Liver (tissue), 9 donors: Measurements from ENCODE around the gene SRPX2. TPM values are rescaled to one million over a fixed set of nuclear protein-coding genes. Genes with fewer than 3 reads are reported as not detected.

Source experiments
- DNase-seq: peaks from one replicate; pipeline ENCODE4 v3.0.0-alpha.2; 2017; ENCODE audit warnings: low spot score
- H3K27ac ChIP-seq, 2 donors: one replicate each; pipeline ENCODE4 v1.7.0; 2013; ENCODE audit warnings: inconsistent platforms in 2 of 2, low read length in 2 of 2, control low read depth in 1 of 2, low read depth in 1 of 2, mild to moderate bottlenecking in 1 of 2
- H3K27me3 ChIP-seq, 4 donors: one replicate each; pipeline versions ENCODE4 v1.6.1 to v1.7.0; 2013; ENCODE audit warnings: low read length in 3 of 4, inconsistent platforms in 1 of 4, mild to moderate bottlenecking in 1 of 4, moderate library complexity in 1 of 4; ENCODE audit not compliant: control insufficient read depth in 4 of 4, insufficient read depth in 4 of 4
- H3K36me3 ChIP-seq, 4 donors: one replicate each; pipeline versions ENCODE4 v1.6.1 to v1.7.0; 2013; ENCODE audit warnings: low read length in 3 of 4, mild to moderate bottlenecking in 3 of 4, low read depth in 1 of 4, moderate library complexity in 1 of 4; ENCODE audit not compliant: control insufficient read depth in 4 of 4, insufficient read depth in 3 of 4
- H3K4me1 ChIP-seq, 4 donors: one replicate each; pipeline versions ENCODE4 v1.6.1 to v1.7.0; 2013; ENCODE audit warnings: low read length in 3 of 4, mild to moderate bottlenecking in 3 of 4, moderate library complexity in 1 of 4; ENCODE audit not compliant: control insufficient read depth in 4 of 4, insufficient read depth in 4 of 4
- H3K4me3 ChIP-seq, 3 donors: one replicate each; pipeline versions ENCODE4 v1.6.1 to v1.7.0; 2013; ENCODE audit warnings: low read length in 3 of 3, control low read depth in 1 of 3, low read depth in 1 of 3, mild to moderate bottlenecking in 1 of 3
- H3K9ac ChIP-seq, 2 donors: one replicate each; pipeline ENCODE4 v1.7.0; 2013; ENCODE audit warnings: low read length in 2 of 2, mild to moderate bottlenecking in 2 of 2, moderate library complexity in 2 of 2, control low read depth in 1 of 2, low read depth in 1 of 2
- H3K9me3 ChIP-seq, 4 donors: one replicate each; pipeline versions ENCODE4 v1.6.1 to v1.7.0; 2013; ENCODE audit warnings: low read length in 3 of 4; ENCODE audit not compliant: control insufficient read depth in 4 of 4
- ATF3 ChIP-seq: IDR thresholded peaks from 2 replicates; pipeline ENCODE4 v1.6.1; 2016; ENCODE audit warnings: antibody characterized with exemption
- CTCF ChIP-seq: fragments of 150-350 bp; IDR thresholded peaks from 2 replicates; pipeline ENCODE4 v1.5.1; 2017; ENCODE audit warnings: improper control_type of control experiment, low read depth, low read length; ENCODE audit not compliant: missing input control
- EGR1 ChIP-seq, 2 donors: IDR thresholded peaks; 2 replicates each; pipeline ENCODE4 v1.6.1; 2016 to 2018; ENCODE audit warnings: antibody characterized with exemption in 2 of 2, low read depth in 2 of 2
- FOXA1 ChIP-seq: IDR thresholded peaks from 2 replicates; pipeline ENCODE4 v1.6.1; 2016; ENCODE audit warnings: antibody characterized with exemption
- FOXA2 ChIP-seq: IDR thresholded peaks from 2 replicates; pipeline ENCODE4 v1.6.1; 2016; ENCODE audit warnings: antibody characterized with exemption
- GABPA ChIP-seq, 2 donors: IDR thresholded peaks in 1 of 2; conservative IDR thresholded peaks in 1 of 2; 2 replicates each; pipeline ENCODE4 v1.6.1; 2016; ENCODE audit warnings: antibody characterized with exemption in 2 of 2, mild to moderate bottlenecking in 1 of 2, moderate library complexity in 1 of 2
- HNF4A ChIP-seq, 2 donors: conservative IDR thresholded peaks; 2 replicates each; pipeline ENCODE4 v1.6.1; 2016; ENCODE audit warnings: antibody characterized with exemption in 2 of 2, mild to moderate bottlenecking in 2 of 2
- HNF4G ChIP-seq: IDR thresholded peaks from 2 replicates; pipeline ENCODE4 v1.6.1; 2016; ENCODE audit warnings: antibody characterized with exemption
- JUND ChIP-seq, 2 donors: IDR thresholded peaks; 2 replicates each; pipeline ENCODE4 v1.6.1; 2016; ENCODE audit warnings: antibody characterized with exemption in 2 of 2
- MAX ChIP-seq: IDR thresholded peaks from 2 replicates; pipeline ENCODE4 v1.6.1; 2016; ENCODE audit warnings: antibody characterized with exemption
- NR2F2 ChIP-seq: IDR thresholded peaks from 2 replicates; pipeline ENCODE4 v1.6.1; 2016; ENCODE audit warnings: antibody characterized with exemption
- RAD21 ChIP-seq, 2 donors: IDR thresholded peaks; 2 replicates each; pipeline ENCODE4 v1.6.1; 2016; ENCODE audit warnings: antibody characterized with exemption in 2 of 2, mild to moderate bottlenecking in 2 of 2
- REST ChIP-seq: IDR thresholded peaks from 2 replicates; pipeline ENCODE4 v1.6.1; 2016; ENCODE audit warnings: antibody characterized with exemption, mild to moderate bottlenecking
- RXRA ChIP-seq, 2 donors: IDR thresholded peaks; 2 replicates each; pipeline ENCODE4 v1.6.1; 2017 to 2018; ENCODE audit warnings: antibody characterized with exemption in 2 of 2, mild to moderate bottlenecking in 1 of 2
- SP1 ChIP-seq: IDR thresholded peaks from 2 replicates; pipeline ENCODE4 v1.6.1; 2018; ENCODE audit warnings: antibody characterized with exemption, mild to moderate bottlenecking
- TAF1 ChIP-seq: conservative IDR thresholded peaks from 2 replicates; pipeline ENCODE4 v1.6.1; 2016; ENCODE audit warnings: antibody characterized with exemption, mild to moderate bottlenecking
- YY1 ChIP-seq: IDR thresholded peaks from 2 replicates; pipeline ENCODE4 v1.6.1; 2016; ENCODE audit warnings: antibody characterized with exemption, mild to moderate bottlenecking
- ZBTB33 ChIP-seq: IDR thresholded peaks from 2 replicates; pipeline ENCODE4 v1.6.1; 2016; ENCODE audit warnings: antibody characterized with exemption
- WGBS: extraction: QIAGEN DNeasy Blood & Tissue Kit; methylation state at CpG from one replicate; pipeline ENCODE4 v1.1.7; 2013; 5-methylcytosine and 5-hydroxymethylcytosine counted together
- polyA plus RNA-seq, 2 donors: library from polyadenylated mRNA; stranded (reverse) in 1 of 2; unstranded in 1 of 2; fragments of 200-250 nt in 1 of 2; fragments of >200 nt in 1 of 2; fragmentation: Nextera tagmentation in 1 of 2; extraction: Ambion mirVana in 1 of 2; gene quantifications; one replicate each; pipeline versions ENCODE4 v1.2.1 to v1.2.3, GENCODE V29; 2013 to 2015
- total RNA-seq, 2 donors: library from RNA; depleted of rRNA; stranded (reverse); fragments of >200 nt; gene quantifications; one replicate each; pipeline ENCODE4 v1.2.3, GENCODE V29; 2014
- donor health status: healthy.
- donor health status: healthy.
- donor health status: healthy.
- donor health status: healthy.
- donor health status: healthy.

The SRPX2 gene
- total and polyA plus RNA-seq, 4 donors = 0.47 to 7.8 (median 4.7) TPM

GRCh38 chrX:100625985-100626491 lies 18.0 kb upstream of the SRPX2 start:
- no peak overlapping the region for H3K4me3 ChIP-seq
- H3K9ac ChIP-seq = no peak overlapping the region
- H3K36me3 ChIP-seq = peaks cover 0 to 2% (median 0%) of the 10 kb centered on the region in 4 donors
- H3K9me3 ChIP-seq = no peaks in the 10 kb centered on the region
- no peaks in the 10 kb centered on the region for H3K27me3 ChIP-seq
- TF ChIP-seq FOXA2 (no peak), CTCF (no peak), EGR1 (IDR thresholded peaks at IDR 0.05; ENCODE audit: low read depth in 2 of 2) (no peak), RAD21 (IDR thresholded peaks at IDR 0.05) (no peak), FOXA1 (no peak), SP1 (no peak), ATF3 (no peak), JUND (IDR thresholded peaks at IDR 0.05) (no peak), MAX (no peak), TAF1 (no peak), RXRA (IDR thresholded peaks at IDR 0.05) (no peak), HNF4A (conservative IDR thresholded peaks at IDR 0.05) (no peak), YY1 (no peak), HNF4G (no peak)
- DNase-seq = no peak
- H3K27ac ChIP-seq = no peak overlapping the region
- H3K4me1 ChIP-seq = no peaks in the 10 kb centered on the region
- 78% methylated on average over 5 of the region's 5 CpGs for WGBS

- Histone ChIP-seq H3K27ac (no peak overlapping the region), H3K9ac (no peak overlapping the region), H3K4me3 (no peak overlapping the region), H3K36me3 (peaks cover 2 to 4% (median 3%) of the 10 kb centered on the region in 4 donors), H3K9me3 (no peaks in the 10 kb centered on the region), H3K4me1 (peaks cover 0 to 2% (median 0%) of the 10 kb centered on the region in 4 donors), H3K27me3 (no peaks in the 10 kb centered on the region)
- 79% methylated on average over 5 of the region's 5 CpGs for WGBS
- TF ChIP-seq ATF3 (no peak), YY1 (no peak), FOXA2 (no peak), REST (no peak), NR2F2 (no peak), CTCF (no peak), HNF4A (conservative IDR thresholded peaks at IDR 0.05) (no peak), JUND (IDR thresholded peaks at IDR 0.05) (no peak), SP1 (no peak), ZBTB33 (no peak), FOXA1 (no peak), EGR1 (IDR thresholded peaks at IDR 0.05; ENCODE audit: low read depth in 2 of 2) (no peak), TAF1 (no peak), GABPA (IDR thresholded peaks at IDR 0.05 in 1 of 2, conservative IDR thresholded peaks at IDR 0.05 in 1 of 2) (no peak), HNF4G (no peak), RAD21 (IDR thresholded peaks at IDR 0.05) (no peak), RXRA (IDR thresholded peaks at IDR 0.05) (no peak), MAX (no peak)
- DNase-seq = no peak
Observed at GRCh38 chrX:100635040-100635439, 9.0 kb upstream of the SRPX2 start.
